DLD1 (cell line): ENCODE data around the gene CHAD.
"Not testable (repeated sequence)": the region's sequence is repeated elsewhere in the genome, so short reads cannot be mapped to it uniquely, and the experiment has no call there.

ENCODE experiments used
- in situ Hi-C: cut with HindIII; loops from 2 replicates; pipeline ENCODE4 v1.10.0; 2017; ENCODE audit warnings: low sequenced_read_pairs

CHAD gene

DNA sequence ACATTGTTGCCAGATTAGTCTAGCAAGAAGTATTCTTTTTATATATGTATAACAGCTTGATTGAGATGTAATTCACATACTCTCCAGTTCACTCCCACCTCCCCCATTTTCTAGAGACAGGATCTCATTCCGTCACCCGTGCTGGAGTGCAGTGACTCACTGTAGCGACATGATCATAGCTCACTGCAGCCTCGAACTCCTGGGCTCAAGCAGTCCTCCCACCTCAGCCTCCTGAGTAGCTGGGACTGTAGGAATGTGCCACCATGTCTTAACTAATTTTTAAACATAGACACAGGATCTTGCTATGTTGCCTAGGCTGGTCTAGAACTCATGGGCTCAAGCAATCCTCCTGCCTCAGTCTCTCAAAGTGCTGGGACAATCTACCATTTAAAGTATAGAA is 6.7 kb upstream of the CHAD start:
- in situ Hi-C loops: no loop called here

DNA sequence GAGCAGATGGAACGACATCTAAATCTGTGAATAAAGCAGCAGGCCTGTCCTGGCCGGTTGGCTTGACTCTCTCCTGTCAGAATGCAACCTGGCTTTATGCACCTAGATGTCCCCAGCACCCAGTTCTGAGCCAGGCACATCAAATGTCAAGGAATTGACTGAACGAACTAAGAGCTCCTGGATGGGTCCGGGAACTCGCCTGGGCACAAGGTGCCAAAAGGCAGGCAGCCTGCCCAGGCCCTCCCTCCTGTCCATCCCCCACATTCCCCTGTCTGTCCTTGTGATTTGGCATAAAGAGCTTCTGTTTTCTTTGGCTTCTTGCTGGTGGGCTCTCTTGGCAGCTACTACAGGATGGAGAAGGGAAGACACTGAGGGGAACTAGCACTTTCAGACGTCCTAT is 5.8 kb upstream of the CHAD start:
- in situ Hi-C loops: no loop called here

GRCh38 chr17:50473901-50474300 is 5.2 kb upstream of the CHAD start:
- in situ Hi-C loops: no loop called here

DNA sequence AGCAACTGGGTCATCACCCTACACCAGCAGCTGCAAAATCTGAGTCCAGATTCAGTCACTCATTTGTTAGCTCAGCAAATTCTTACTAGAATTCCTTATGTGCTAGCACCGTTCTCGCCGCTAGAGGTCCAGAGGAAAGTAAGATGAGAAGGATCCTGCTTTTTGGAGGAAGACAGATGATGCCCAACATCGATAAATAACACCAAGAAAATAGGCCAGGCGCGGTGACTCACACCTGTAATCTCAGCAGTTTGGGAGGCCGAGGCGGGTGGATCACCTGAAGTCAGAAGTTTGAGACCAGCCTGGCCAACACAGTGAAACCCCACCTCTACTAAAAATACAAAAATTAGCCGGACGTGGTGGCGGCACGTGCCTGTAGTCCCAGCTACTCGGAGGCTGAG is 4.1 kb upstream of the CHAD start:
- in situ Hi-C loops: not testable (repeated sequence)

GRCh38 chr17:50472286-50472685 is 3.6 kb upstream of the CHAD start:
- in situ Hi-C loops: no loop called here

DNA sequence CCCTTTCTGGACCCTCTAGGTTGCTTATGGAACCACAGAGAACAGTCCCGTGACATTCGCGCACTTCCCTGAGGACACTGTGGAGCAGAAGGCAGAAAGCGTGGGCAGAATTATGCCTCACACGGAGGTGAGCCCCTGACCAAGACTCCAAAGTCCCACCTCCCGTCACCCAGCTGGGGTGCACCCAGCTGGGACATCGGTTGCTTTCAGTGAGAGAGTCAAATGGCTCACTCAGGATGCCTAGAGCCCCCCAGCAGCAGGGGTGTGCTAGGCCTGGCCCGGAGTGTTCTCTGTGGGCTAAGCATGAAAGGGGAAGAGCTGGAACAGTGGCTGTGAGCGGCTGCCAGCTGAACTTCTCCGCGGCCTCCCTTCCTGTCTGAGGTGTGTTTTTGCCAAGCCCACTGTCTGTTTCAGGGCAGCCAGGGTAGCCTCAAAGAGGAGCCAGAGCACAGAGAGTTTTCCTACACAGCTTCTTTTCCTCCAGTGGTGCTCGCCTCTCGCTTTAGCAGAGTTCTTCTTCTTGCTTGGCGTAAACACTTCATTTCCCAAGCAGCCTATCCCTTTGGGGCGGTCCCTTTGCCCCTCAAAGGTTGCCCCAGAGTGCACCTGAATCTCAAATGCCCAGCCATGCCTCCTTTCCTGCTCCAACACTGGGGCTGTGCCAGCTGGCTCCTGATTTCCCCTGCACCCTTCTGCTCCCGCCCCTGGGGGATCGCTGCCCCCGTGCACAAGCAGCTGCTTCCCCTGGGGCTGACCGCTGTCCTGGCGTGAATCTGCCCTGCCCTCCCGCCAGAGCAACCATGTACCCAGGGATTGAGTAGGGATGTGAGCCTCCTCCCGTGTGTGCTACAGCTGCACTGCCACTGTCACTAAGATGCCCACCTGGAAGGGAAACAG is 2.6 kb upstream of the CHAD start:
- in situ Hi-C loops: no loop called here

- in situ Hi-C loops: no loop called here
Observed at GRCh38 chr17:50470426-50470825, 1.7 kb upstream of the CHAD start.

- in situ Hi-C loops: no loop called here
Observed at GRCh38 chr17:50469671-50470305, 1.1 kb upstream of the CHAD start.

DNA sequence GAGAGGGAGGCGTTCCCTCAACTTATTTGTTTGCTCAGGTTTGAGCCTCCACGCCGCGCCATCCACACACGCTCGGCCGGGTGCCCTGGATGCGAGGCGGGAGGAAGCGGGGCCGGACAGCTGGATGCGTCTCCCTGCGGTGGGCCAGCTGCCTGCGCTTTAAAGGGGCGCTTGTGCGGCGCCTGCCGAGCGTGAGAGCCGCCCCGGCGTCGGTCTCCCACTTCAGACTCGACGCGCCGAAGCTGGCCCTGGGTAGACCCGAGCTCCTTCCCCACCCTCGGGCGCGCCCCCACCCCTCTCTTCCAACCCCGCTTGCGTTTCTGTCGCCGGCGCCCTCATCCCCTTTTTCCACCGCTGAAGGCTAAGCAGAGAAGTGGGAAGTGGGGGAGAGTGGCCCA is 527 bp upstream of the CHAD start:
- in situ Hi-C loops: no loop called here

- in situ Hi-C loops: no loop called here
Observed at GRCh38 chr17:50467855-50468303, 801 bp downstream of the CHAD start.

DNA sequence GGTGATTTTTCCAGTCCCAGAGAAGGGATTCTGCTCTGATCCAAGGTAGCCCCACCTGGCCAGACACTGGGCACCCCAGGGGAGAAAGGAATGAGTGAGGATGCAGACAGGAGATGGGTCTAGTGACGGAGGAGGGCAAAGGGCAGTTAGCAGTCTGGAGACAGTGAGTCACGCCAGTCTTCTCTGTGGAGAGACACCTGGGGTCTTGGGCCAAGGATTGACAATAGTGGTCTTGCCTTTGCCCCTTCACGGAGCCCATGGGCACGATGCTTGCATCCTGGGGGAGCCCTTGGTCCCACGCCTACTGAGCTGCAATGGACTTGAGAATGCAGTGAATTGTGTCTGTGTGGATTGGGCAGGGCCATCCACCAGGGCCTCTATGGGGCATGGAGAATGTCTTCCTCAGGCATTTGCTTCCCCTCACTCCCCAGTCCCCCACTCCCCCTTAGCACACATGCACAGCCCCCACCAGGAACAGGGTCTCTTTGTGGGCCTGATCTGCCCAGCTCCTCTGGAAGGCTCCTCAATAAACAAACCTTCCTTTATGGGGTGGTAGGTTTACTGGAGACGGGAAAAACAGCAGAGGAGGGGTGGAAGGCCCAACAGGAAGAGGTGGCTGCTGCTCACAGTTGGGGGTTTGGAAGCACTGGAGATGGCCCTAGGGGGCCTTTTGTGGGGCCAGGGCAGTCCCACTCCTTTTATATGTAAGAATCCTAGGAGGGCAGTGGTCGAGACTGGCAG is 1.4 kb downstream of the CHAD start:
- in situ Hi-C loops: no loop called here

GRCh38 chr17:50466371-50467113 is 2.1 kb downstream of the CHAD start:
- in situ Hi-C loops: no loop called here

- in situ Hi-C loops: no loop called here
Observed at GRCh38 chr17:50465635-50466034, 3.0 kb downstream of the CHAD start.

DNA sequence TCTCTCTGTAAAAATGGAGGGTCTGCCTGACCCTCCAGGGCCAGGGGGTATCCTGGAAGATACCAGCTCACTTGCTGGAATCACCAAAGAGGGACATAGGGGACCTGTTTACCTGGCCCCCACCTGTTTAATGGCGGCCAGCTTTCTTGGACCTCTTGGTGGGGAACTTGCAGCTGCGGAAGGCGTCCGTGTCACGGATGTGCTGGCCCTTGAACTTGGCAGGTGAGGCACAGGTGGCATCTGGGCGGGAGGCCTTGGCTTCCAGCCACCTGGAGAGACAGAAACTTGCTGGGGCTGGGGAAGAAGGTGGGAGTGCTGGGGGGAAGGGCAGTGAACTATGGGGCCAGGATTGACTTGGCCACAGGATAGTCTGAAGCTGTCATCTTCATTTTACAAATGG is 3.5 kb downstream of the CHAD start:
- in situ Hi-C loops: no loop called here

GRCh38 chr17:50464736-50465135 is 3.9 kb downstream of the CHAD start:
- in situ Hi-C loops: no loop called here

GRCh38 chr17:50464121-50464520 is 4.6 kb downstream of the CHAD start:
- in situ Hi-C loops: no loop called here

DNA sequence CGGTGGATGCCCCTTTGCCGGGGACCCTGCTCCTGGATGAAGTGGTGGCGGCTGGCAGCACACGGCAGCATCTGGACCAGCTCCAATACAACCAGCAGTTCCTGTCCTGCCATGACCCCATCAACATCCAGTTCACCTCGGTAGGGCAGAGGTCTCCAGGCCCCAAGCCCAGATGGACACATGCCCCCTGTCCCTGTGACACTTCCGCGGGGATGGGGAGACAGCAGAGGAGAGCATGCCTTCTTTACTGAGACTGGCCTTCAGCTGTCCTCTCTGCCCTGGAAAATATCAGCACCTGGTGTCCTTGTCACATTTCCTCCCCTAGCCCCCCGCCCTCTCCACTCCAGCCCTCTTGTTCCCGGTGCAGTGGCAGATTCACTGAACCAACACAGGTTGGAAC is 6.2 kb downstream of the CHAD start:
- in situ Hi-C loops: no loop called here

GRCh38 chr17:50461550-50462132 is 7.0 kb downstream of the CHAD start:
- in situ Hi-C loops: no loop called here

DNA sequence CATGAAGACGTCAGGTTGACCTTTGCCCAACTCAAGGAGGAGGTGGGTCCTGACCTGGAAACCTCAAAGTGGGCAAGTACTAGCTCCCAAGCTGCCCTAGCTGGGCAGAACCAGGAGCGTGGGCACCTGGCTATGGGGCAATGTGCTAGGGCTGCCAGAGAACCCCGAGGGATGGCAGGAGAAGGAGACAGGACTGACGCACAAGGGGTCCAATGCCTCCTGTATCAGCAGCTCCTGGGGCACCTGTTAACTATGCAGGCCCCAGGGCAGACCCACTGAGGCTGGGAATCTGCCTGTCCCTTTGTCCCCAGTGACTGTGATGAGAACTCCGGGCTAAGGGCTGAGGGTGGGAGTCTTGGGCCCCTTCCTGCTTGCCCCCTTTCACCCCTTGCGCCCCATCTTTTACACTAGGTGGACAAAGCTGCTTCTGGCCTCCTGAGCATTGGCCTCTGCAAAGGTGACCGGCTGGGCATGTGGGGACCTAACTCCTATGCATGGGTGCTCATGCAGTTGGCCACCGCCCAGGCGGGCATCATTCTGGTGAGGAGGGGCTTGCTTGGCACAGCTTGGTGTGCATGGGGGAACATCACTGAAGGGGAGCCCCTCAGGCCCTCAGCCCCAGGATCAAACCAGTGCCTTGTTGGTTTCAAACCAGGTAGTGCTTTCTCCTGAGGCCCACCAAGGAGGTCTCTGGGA is 7.7 kb downstream of the CHAD start:
- in situ Hi-C loops: no loop called here

- in situ Hi-C loops: no loop called here
Observed at GRCh38 chr17:50459756-50460155, 8.9 kb downstream of the CHAD start.
